IMR-90 (cell line): Measurements from ENCODE around the gene ITGAL.
"Not testable (repeated sequence)": the region's sequence is repeated elsewhere in the genome, so short reads cannot be mapped to it uniquely, and the experiment has no call there.

Source experiments
- CEBPB ChIP-seq: IDR thresholded peaks from 2 replicates; pipeline ENCODE4 v1.6.1; 2012; ENCODE audit warnings: low read depth, low read length, improper control_type of control experiment
- CTCF ChIP-seq: conservative IDR thresholded peaks from 2 replicates; pipeline ENCODE4 v1.5.1; 2012; ENCODE audit warnings: mild to moderate bottlenecking, low read depth, low read length, improper control_type of control experiment
- TF ChIP-seq, protein P1 (sequence below): fragments of 150-350 bp; IDR thresholded peaks from 2 replicates; pipeline ENCODE4 v1.6.1; 2017; ENCODE audit warnings: mild to moderate bottlenecking, antibody characterized with exemption, low read length, low read depth

DNA sequence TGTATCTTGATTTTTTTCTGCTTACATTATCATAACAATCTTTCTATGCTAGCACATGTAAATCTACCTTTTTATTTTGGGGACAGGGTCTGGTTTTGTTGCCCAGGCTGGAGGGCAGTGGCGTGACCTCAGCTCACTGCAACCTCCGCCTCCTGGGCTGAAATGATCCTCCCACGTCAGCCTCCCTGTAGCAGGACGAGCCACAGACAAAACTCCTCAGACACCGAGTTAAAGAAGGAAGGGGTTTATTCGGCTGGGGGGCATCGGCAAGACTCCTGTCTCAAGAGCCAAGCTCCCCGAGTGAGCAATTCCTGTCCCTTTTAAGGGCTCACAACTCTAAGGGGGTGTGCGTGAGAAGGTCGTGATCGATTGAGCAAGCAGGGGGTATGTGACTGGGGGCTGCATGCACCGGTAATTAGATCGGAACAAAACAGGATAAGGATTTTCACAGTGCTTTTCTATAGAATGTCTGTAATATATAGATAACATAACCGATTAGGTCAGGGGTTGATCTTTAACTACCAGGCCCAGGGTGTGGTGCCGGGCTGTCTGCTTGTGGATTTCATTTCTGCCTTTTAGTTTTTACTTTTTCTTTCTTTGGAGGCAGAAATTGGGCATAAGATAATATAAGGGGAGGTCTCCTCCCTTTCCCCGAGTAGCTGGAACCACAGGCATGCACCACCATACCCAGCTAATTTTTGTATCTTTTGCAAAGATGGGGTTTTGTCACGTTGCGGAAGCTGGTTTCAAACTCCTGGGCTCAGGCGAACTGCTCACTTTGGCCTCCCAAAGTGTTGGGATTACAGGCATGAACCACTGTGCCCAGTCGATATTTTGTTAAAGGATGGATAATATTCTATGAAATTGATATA lies 19.6 kb upstream of the ITGAL start:
- not testable (repeated sequence) for TF ChIP-seq CTCF, CEBPB
- TF ChIP-seq, protein P1, sequence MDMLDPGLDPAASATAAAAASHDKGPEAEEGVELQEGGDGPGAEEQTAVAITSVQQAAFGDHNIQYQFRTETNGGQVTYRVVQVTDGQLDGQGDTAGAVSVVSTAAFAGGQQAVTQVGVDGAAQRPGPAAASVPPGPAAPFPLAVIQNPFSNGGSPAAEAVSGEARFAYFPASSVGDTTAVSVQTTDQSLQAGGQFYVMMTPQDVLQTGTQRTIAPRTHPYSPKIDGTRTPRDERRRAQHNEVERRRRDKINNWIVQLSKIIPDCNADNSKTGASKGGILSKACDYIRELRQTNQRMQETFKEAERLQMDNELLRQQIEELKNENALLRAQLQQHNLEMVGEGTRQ, result not testable (repeated sequence)
